ENCODE measurements around the gene IRF5.

IRF5 gene

DNA sequence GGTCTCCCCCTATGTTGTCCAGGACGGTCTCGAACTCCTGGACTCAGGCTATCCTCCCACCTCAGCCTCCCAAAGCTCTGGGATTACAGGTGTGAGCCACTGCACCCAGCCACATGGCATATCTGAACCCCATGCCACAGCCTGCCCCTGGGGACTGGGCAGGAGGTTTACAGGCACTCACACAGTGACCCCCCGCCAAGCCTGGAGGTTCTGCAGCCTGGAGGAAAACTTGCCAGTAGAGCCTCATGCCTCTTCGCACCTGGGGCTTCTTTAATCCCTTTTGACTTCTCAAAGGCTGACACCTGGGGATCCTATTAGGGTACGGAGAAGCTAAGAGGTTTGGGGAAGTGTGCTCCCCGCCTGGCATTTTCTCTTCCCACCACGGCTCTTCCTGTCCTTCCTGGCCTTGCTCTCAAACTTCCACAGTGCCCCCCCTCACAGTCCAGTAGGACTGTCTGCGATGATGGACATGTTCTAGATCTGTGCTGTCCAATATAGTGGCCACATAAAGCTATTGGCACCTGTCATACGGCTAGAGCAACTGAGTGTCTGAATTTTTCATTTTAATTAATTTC is 15.8 kb upstream of the IRF5 start:
- DNase-seq = no peak

- DNase-seq = no peak
Observed at GRCh38 chr7:128922496-128923410, 15.0 kb upstream of the IRF5 start.

DNA sequence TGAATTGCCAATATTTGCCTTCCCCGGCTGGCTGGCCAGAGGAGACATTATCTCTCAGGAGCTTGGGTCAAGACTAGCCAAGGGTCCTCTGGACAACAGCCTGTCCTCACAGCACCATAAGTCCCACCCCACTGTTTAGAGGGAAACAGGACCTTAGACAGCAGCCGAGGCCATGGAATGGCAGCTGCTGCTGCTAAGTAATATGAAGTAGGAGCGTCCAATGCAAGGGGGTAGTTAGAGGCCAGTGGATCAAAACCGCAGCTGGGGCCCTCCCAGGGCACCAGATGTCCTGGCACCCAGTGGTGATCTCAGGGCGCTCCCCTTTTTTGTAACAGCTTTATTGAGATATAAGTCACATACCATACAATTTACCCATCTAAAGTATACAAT is 14.3 kb upstream of the IRF5 start:
- DNase-seq = no peak

DNA sequence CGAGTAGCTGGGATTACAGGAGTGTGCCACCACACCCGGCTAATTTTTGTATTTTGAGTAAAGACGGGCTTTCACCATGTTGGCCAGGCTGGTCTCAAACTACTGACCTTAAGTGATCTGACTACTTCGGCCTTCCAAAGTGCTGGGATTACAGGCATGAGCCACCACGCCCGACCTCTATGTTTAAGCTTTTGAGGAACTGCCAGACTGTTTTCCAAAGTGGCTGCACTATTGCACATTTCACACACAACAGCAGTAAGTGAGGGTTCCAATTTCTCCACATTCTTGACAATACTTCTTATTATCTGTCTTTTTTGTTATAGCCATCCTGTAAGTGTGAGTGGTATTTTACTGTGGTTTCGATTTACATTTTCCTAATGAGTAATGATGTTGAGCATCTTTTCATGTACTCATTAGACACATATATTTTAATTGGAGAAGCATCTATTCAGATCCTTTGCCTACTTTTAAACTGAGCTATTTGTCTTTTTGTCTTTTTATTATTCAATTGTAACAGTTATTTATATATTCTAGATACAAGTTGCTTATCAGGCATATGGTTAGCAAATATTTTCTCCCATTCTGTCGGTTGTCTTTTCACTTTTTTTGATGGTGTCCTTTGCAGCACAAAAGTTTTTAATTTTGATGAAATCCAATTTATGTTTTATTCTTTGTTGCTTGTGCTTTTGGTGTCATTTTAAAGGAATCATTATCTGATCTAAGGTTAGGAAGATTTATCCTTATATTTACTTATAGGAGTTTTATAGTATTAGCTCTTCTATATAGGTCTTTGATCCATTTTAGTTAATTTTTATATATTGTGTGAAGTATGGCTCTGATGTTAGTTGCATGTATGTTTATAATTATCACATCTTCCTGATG is 12.8 kb upstream of the IRF5 start:
- no peak for DNase-seq

DNA sequence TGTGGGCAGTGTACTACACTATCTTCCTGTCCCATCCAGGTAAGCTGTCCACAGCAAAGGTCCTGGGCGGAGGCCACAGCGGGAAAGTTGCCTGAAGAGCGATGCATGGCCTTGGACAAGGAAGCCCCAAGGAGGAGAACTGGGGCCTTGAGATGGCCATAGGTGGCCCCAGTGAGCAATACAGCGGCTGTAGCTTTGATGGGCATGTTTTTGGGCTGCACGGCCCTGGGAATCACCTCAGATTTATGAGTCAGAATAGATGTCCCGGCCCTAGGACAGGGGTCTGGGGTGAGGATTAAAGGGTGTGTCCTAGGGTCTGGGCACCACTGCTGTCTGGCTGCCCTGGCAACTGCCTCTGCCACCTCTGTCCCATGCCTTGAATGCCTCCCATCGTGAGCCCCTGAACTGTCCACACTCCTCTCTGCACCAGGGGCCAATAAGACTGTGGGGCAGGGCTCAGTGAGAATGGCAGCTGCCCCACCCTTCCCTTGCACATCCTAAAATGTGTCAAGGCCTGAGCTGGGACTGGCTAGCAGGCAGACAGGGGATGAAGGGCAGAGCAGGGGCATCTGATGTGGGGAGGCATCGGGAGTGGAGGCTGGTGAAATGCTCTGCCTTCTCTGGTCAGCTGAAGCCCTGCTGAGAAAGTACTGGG is 9.4 kb upstream of the IRF5 start:
- no peak for DNase-seq

DNA sequence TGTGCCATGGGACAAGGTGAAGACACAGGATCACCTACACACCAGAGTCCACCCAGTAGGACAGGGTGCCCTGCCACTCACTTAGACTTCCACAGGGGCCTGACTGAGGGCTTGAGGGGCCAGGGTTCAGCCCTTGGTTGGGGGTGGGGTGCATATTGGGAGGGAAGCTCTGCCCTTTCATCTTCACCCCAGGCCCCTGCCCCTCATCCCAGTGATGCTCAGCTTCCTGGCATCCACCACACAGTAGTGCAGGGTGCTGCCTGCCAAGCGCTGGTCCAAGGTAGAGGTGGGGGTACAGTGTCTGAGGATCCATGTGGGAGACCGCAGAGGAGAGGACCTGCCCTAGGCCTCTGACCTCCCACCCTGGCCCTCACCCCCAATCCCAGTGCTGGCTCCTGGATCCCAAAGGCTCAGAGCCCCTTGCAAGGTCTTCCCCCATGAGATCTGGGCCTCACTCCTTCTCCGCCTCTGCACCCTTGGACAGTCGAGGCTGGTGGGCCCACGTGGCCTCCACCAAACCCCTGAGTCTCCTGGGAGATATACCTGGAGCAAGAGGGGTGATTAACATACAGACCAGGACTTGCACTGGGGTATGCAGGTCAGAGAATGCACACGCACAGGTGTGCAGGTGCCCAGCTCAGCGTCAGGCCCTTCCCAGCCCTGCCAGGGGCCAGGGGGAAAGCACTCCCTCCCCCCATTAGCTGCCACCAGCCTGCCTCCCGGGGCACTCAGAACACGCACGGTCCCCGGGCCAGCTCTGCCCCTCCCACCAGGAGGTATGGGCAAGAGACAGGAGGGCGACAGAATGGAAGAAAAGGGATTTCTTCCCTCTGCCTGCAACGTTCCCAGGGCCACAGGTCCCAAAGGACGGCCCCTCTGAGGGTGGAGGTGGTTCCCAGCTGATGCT is 8.6 kb upstream of the IRF5 start:
- DNase-seq = no peak

DNA sequence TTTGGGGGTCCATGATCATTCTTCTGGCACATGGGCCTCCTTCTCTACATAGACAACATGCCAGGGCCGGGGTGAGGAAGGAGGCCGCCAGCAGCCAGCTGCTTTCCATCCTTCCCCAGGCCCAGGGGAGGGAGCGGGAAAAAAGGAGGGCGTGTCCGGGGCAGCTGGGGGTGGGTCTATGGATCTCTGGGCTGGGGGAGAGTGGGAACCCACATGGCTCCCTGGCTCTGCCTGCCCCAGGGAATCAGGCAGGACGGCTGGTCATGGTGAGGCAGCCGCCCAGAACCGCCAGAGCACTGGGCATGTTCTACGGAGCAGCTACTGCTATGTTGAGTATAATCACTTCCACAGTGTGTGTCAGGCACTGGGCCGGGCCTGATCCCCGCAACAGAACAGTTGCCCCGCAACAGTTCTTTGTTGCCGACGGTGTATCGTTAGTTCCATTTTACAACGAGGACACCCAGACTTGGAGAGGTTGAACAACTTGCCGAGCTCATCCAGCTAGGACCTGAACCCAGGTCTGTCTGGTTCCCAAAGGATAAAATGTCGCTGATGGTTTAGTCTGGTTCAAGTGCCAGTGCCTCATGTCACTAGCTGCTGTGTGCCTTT is 6.4 kb upstream of the IRF5 start:
- DNase-seq = no peak

DNA sequence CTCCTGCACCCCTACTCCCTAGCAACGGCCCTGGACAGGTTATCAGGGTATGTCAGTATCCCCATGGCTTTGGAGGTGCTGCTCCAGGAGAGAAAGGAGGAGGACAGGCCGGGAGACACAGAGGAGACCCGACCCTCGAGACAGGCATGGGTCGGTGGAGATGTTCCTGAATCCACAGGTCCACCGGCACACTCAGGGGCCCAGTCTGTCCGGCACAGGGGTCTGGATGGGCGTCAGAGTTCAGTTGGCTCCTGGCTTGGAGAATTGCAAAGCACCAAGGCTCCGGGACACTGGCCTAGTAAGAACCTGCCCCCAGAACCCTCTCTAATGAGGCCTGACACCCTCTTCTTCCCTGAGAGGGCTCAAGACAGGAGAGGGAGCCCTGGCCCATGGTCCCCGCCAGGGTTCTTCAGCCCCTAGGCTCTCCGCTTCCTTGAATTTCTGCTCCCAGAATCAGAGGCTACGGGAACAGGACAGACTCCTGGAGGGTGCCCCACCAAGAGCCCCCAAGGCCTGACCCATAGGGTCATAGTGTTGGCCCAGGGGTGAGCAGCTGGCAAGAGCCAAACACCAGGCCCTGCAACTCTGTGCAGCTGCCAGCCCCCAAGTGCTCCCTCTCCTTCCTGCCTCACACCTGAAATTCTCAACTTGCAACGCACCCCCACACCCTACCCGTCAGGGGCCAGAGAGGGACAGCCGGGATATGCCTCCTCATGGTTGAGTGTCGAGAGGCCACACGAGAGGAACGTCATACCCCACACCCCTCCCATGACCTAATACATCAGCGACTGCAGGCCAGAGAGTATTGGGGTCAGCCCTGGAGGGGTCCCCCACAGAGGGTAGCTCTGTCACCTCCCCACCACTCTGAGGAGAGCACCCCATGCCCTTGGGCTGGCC is 5.5 kb upstream of the IRF5 start:
- no peak for DNase-seq

- DNase-seq = no peak
Observed at GRCh38 chr7:128932862-128933179, 4.9 kb upstream of the IRF5 start.

- peak; percentile 36 for DNase-seq
Observed at GRCh38 chr7:128933180-128933891, 4.4 kb upstream of the IRF5 start.

DNA sequence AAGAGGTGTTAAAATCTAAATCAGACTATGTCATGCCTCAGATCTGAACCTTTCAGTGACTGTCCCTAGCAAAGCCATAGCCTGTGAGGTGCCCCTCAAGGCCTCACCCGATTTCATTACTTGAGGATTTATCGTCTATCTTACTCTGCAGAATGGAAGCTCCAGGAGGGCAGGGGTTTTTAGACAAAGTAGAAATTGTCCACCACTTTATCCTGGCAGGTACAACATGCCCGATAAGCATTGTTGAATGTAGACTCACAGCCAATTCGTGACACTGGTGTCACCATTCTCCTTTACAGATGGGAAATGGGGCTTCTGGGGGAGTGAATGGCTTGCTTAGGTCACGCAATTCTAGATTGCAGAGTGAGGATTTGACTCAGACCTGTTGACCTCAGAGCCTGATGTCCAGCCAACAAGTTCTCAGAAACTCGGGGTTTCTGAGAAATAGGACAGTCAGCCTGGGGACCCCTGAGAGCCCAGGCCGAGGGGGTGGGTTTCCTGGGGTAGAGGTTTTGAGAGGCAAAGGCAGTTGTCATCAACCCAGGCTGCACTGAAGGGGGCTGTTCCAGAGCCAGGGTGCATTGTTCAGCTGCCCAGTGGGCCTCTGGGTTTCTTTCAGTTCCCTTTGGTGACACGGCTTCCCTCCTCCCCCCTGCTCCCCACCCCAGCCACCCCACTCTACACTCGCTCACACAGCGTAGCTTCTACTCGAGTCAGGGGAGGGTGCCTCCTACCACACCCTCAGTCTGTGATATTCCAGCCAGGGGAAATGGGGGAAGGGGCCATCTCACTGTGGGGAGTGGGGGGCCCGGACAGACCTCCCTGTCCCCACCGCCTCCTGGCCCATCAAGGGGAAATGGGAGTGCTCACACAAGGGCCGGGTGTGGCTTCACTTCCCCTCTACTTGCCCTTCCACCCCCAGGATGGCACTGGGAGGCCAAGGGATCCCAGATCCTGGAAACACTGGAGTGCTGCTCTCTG is 3.1 kb upstream of the IRF5 start:
- no peak for DNase-seq

DNA sequence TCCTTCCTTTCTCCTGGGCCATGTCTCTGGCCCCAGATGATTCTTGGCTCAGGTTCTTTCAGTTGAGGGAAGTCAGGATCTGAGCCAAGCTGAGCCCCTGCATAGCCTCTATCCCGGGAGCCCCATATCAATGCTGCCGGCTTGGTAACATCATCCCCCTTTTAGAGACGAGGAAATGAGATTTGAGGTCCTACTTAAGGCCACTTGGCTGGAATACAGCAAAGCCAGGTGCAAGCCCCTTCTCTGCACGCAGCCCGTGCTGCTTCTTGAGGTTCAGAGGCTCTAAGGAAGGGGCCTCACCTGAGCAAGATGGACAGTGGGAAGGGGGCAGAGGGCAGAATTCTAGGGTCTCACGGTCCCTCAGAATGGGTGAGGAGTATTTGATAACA is 2.4 kb upstream of the IRF5 start:
- DNase-seq = no peak

DNA sequence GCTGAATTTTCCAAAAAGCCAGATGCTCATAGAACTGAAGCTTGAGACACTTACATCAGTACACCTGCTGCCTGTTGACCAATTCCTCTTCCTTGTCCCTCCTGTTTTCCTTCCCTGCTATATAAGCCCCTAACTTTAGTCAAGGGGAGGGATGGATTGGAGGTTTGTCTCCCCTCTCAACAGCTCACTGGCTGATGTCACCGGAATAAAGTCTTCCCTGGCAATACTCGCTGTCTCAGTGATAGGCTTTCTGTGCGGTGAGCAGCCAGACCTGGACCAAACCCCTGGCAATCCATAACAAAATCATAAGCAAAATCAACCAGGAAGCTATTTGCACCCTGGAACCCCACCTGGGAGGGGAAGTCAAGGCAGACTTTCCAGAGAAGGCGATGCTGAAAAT is 929 bp upstream of the IRF5 start:
- DNase-seq = no peak

DNA sequence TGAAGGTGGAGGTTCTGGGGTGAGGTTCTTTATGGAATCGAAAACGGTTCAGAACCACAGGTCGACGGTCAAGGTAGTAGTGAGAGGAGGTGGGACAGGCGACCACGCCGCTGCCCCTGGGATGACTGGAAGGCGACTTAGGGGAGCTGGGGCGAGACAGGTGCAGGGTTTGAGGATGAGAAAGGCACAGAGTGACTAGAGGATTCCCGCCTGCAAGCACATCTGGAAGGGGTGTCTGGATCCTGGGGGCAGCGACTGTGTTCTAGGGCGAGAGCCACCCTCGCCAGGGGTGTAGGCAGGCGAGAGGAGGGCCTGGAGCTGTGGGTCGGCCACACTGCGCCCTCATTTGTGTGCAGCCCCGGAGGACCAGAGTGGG is 468 bp upstream of the IRF5 start:
- DNase-seq = no peak

GRCh38 chr7:128938544-128939074 is 882 bp downstream of the IRF5 start:
- DNase-seq = no peak

- no peak for DNase-seq
Observed at GRCh38 chr7:128939075-128939860, 1.5 kb downstream of the IRF5 start.

GRCh38 chr7:128939861-128940410 is 2.2 kb downstream of the IRF5 start:
- no peak for DNase-seq
